A549 (cell line): Measurements from ENCODE around the gene RBM18.

Experiments used
- EHMT2 ChIP-seq: fragments of 200-600 bp; sonication (generic); IDR thresholded peaks from 2 replicates; pipeline ENCODE4 v1.6.1; 2016; ENCODE audit warnings: antibody characterized with exemption, low read depth, mild to moderate bottlenecking, moderate library complexity
- EP300 ChIP-seq, 2 experiments: fragments of >200 bp; sonication (Bioruptor Twin); formaldehyde crosslinking; IDR thresholded peaks; 2 replicates in 1 of 2; 3 replicates in 1 of 2; pipeline ENCODE4 v1.6.1; 2016 to 2017
- POLR2A ChIP-seq: IDR thresholded peaks from 2 replicates; pipeline ENCODE4 v1.6.1; 2012; ENCODE audit warnings: mild to moderate bottlenecking, low read length

DNA sequence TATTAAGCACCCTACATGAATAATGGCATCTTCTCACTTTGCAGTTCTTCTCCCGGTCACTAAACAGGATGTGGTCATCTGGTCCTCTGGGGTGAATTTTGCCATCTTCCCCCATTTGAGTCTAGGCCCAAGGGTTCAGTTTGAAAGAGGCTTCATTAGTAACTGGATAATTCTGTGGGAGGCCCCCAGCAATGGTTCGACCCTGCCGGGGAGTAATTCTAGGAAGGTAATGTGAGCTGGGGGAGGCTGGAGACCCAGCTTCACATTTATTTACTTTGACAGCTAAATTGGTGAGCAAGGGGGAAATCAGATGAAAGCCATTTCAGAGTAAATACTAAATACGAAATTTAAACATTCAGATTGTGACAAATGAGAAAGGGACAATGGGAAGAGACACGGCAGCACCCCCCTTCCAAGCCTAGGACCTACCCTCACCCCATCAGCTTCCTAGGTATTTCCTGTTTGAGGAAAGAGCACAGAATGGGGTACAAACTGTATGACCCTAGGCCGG is 31.8 kb downstream of the RBM18 start:
- no peak for TF ChIP-seq EP300 (IDR thresholded peaks at IDR 0.05)
- no peak for TF ChIP-seq POLR2A
- TF ChIP-seq EHMT2, result no peak
